PC-9 (cell line): ENCODE results near the gene EPHB1. TPM values are rescaled to one million over a fixed set of nuclear protein-coding genes. Genes with fewer than 3 reads are reported as not detected.

Source experiments
- BruUV-seq: library from RNA; stranded (reverse); fragments of 400-500 nt; replicated peaks from 2 replicates; lab custom pipeline; 2021; lab: Mats Ljungman, UMichigan
- CTCF ChIA-PET: fragments of 300-600 bp; sonication (Branson Sonifier 250); formaldehyde crosslinking; loops from one replicate; lab custom pipeline; 2022; ENCODE audit warnings: antibody characterized with exemption; lab: Charles Lee
- POLR2A ChIA-PET: fragments of 300-600 bp; sonication (Branson Sonifier 250); formaldehyde crosslinking; loops from one replicate; lab custom pipeline; 2022; ENCODE audit warnings: antibody characterized with exemption; ENCODE audit not compliant: unreplicated experiment; lab: Charles Lee
- DNase-seq, 2 experiments: peaks; one replicate each; pipeline versions ENCODE4 v3.0.0 to v3.0.0-alpha.2; 2015 to 2022; ENCODE audit warnings: mixed read lengths in 1 of 2
- H2AFZ ChIP-seq: fragments of 200-600 bp; sonication (generic); 2 replicates; pipeline ENCODE4 v1.8.1; 2017; ENCODE audit warnings: antibody characterized with exemption
- H3F3A ChIP-seq: fragments of 200-600 bp; sonication (generic); 2 replicates; pipeline ENCODE4 v1.8.1; 2017; ENCODE audit warnings: antibody characterized with exemption, mild to moderate bottlenecking, low read depth; ENCODE audit not compliant: insufficient read depth
- H3K27ac ChIP-seq: fragments of 200-600 bp; sonication (generic); 2 replicates; pipeline ENCODE4 v1.6.1; 2016; ENCODE audit warnings: mixed run types
- H3K27me3 ChIP-seq: fragments of 200-600 bp; sonication (generic); 2 replicates; pipeline ENCODE4 v1.6.1; 2016; ENCODE audit warnings: low read depth, mixed run types; ENCODE audit not compliant: insufficient read depth
- H3K36me3 ChIP-seq: fragments of 200-600 bp; sonication (generic); 2 replicates; pipeline ENCODE4 v1.6.1; 2016; ENCODE audit warnings: low read depth, mixed run types
- H3K4me1 ChIP-seq: fragments of 200-600 bp; sonication (generic); replicated peaks from 2 replicates; pipeline ENCODE4 v1.6.1; 2016; ENCODE audit warnings: mixed run types; ENCODE audit not compliant: insufficient read depth
- H3K4me2 ChIP-seq: fragments of 200-600 bp; sonication (generic); 2 replicates; pipeline ENCODE4 v1.6.1; 2017; ENCODE audit warnings: mixed run types
- H3K4me3 ChIP-seq: fragments of 200-600 bp; sonication (generic); 2 replicates; pipeline ENCODE4 v1.6.1; 2016; ENCODE audit warnings: mixed run types
- H3K79me2 ChIP-seq: fragments of 200-600 bp; sonication (generic); 2 replicates; pipeline ENCODE4 v1.6.1; 2017; ENCODE audit warnings: low read depth, mixed run types
- H3K9me2 ChIP-seq: fragments of 200-600 bp; sonication (generic); 2 replicates; pipeline ENCODE4 v1.8.1; 2017; ENCODE audit warnings: mild to moderate bottlenecking; ENCODE audit not compliant: insufficient read depth
- H3K9me3 ChIP-seq: fragments of 200-600 bp; sonication (generic); 2 replicates; pipeline ENCODE4 v1.8.1; 2016; ENCODE audit warnings: low read depth; ENCODE audit not compliant: insufficient read depth
- H4K20me1 ChIP-seq: fragments of 200-600 bp; sonication (generic); 2 replicates; pipeline ENCODE4 v1.8.1; 2017; ENCODE audit not compliant: insufficient read depth
- CTCF ChIP-seq: fragments of 200-600 bp; sonication (generic); conservative IDR thresholded peaks from 2 replicates; pipeline ENCODE4 v1.6.1; 2017; ENCODE audit warnings: mixed run types, antibody characterized with exemption, mild to moderate bottlenecking, moderate library complexity
- EZH2 ChIP-seq: fragments of 200-600 bp; sonication (generic); IDR thresholded peaks from 2 replicates; pipeline ENCODE4 v1.8.0; 2017; ENCODE audit warnings: antibody characterized with exemption, low read depth
- intact Hi-C: fragments of 100-400 bp; cut with micrococcal nuclease; formaldehyde crosslinking; loops from one replicate; pipeline ENCODE4 v1.10.0; 2022; ENCODE audit not compliant: unreplicated experiment
- total RNA-seq: library from RNA; stranded (reverse); gene quantifications from 2 replicates; pipeline ENCODE4 v1.2.3, GENCODE V29; 2021

Gene EPHB1
- total RNA-seq, 1 experiment from 2014 or later: 0.15 TPM

GRCh38 chr3:134972836-134973455, 177.9 kb downstream of the EPHB1 start:
- no peak overlapping the region for H2AFZ ChIP-seq
- H3K4me1 ChIP-seq: no peaks in the 10 kb centered on the region
- CTCF ChIA-PET: no interaction called here
- H3K4me3 ChIP-seq: no peak overlapping the region
- no TSS peak for BruUV-seq
- H4K20me1 ChIP-seq: no peaks in the 10 kb centered on the region; the same call in 1 of the 2 replicates
- no peaks in the 10 kb centered on the region for H3K79me2 ChIP-seq
- H3K9me2 ChIP-seq: no peaks in the 10 kb centered on the region
- POLR2A ChIA-PET: no interaction called here
- H3K36me3 ChIP-seq: no peaks in the 10 kb centered on the region
- no peaks in the 10 kb centered on the region for H3F3A ChIP-seq
- no peaks in the 10 kb centered on the region for H3K9me3 ChIP-seq
- no peak overlapping the region for H3K27ac ChIP-seq
- no peak overlapping the region for H3K4me2 ChIP-seq
- H3K27me3 ChIP-seq: no peaks in the 10 kb centered on the region
- intact Hi-C loops: no loop called here
- TF ChIP-seq CTCF (no peak), EZH2 (no peak)
- no peak for DNase-seq

GRCh38 chr3:134974624-134975023, 179.6 kb downstream of the EPHB1 start:
- Histone ChIP-seq H3K4me2 (no peak overlapping the region), H3F3A (no peaks in the 10 kb centered on the region), H2AFZ (no peak overlapping the region), H3K9me2 (no peaks in the 10 kb centered on the region), H3K9me3 (no peaks in the 10 kb centered on the region), H3K79me2 (no peaks in the 10 kb centered on the region), H3K4me1 (no peaks in the 10 kb centered on the region), H3K4me3 (no peak overlapping the region), H3K27me3 (no peaks in the 10 kb centered on the region), H3K27ac (no peak overlapping the region), H3K36me3 (no peaks in the 10 kb centered on the region), H4K20me1 (no peaks in the 10 kb centered on the region; the same call in 1 of the 2 replicates)
- DNase-seq: no peak
- TF ChIP-seq EZH2: no peak
- no peak for TF ChIP-seq CTCF
- POLR2A ChIA-PET: no interaction called here
- CTCF ChIA-PET: no interaction called here
- intact Hi-C loops: no loop called here
- no TSS peak for BruUV-seq

GRCh38 chr3:134976948-134977347, 181.9 kb downstream of the EPHB1 start:
- H3K27ac ChIP-seq: no peak overlapping the region
- no peak overlapping the region for H3K4me3 ChIP-seq
- no peaks in the 10 kb centered on the region for H3K36me3 ChIP-seq
- TF ChIP-seq CTCF (no peak), EZH2 (no peak)
- no peak overlapping the region for H3K4me2 ChIP-seq
- H3F3A ChIP-seq: no peaks in the 10 kb centered on the region
- H3K4me1 ChIP-seq: no peaks in the 10 kb centered on the region
- no peaks in the 10 kb centered on the region for H3K79me2 ChIP-seq
- BruUV-seq: no TSS peak
- ChIA-PET POLR2A (no interaction called here), CTCF (no interaction called here)
- intact Hi-C loops: no loop called here
- no peaks in the 10 kb centered on the region for H3K9me2 ChIP-seq
- no peak for DNase-seq
- H3K9me3 ChIP-seq: no peaks in the 10 kb centered on the region
- no peaks in the 10 kb centered on the region; the same call in 1 of the 2 replicates for H4K20me1 ChIP-seq
- H3K27me3 ChIP-seq: no peaks in the 10 kb centered on the region
- no peak overlapping the region for H2AFZ ChIP-seq
